PC-3 (cell line): ENCODE measurements around the gene ITPKC. TPM values are rescaled to one million over a fixed set of nuclear protein-coding genes. Genes with fewer than 3 reads are reported as not detected.

Experiments
- ATAC-seq: fragments of 200-7000 bp; cut with Tn5 transposase; 2 replicates; pipeline ENCODE4 v1.9.1; 2020; ENCODE audit warnings: mild to moderate bottlenecking, moderate library complexity
- BruUV-seq: library from RNA; stranded (reverse); fragments of 400-500 nt; replicated peaks from 2 replicates; lab custom pipeline; 2021; lab: Mats Ljungman, UMichigan
- CTCF ChIA-PET: fragments of 300-600 bp; sonication (Branson Sonifier 250); formaldehyde crosslinking; loops from one replicate; lab custom pipeline; 2022; ENCODE audit warnings: antibody characterized with exemption; lab: Charles Lee
- POLR2A ChIA-PET: fragments of 300-600 bp; sonication (Branson Sonifier 250); formaldehyde crosslinking; loops from one replicate; lab custom pipeline; 2022; ENCODE audit warnings: antibody characterized with exemption; ENCODE audit not compliant: unreplicated experiment; lab: Charles Lee
- DNase-seq: peaks from one replicate; pipeline ENCODE4 v3.0.0-alpha.2; 2015
- H2AFZ ChIP-seq: fragments of 300-600 bp; sonication (generic); 2 replicates; pipeline ENCODE4 v1.6.0; 2016; ENCODE audit warnings: antibody characterized with exemption, low read length
- H3F3A ChIP-seq: fragments of 300-600 bp; sonication (generic); one replicate; pipeline ENCODE4 v1.6.0; 2017; ENCODE audit warnings: antibody characterized with exemption, low read length, control low read depth, mild to moderate bottlenecking; ENCODE audit not compliant: unreplicated experiment
- H3K27ac ChIP-seq: fragments of 300-600 bp; sonication (generic); 2 replicates; pipeline ENCODE4 v1.5.1; 2016; ENCODE audit warnings: mild to moderate bottlenecking, low read length
- H3K27me3 ChIP-seq: fragments of 300-600 bp; sonication (generic); 2 replicates; pipeline ENCODE4 v1.6.1; 2016; ENCODE audit warnings: low read length, mixed read lengths
- H3K36me3 ChIP-seq: fragments of 300-600 bp; sonication (generic); 2 replicates; pipeline ENCODE4 v1.6.1; 2016; ENCODE audit warnings: low read depth, mixed run types, low read length, mixed read lengths
- H3K4me1 ChIP-seq: fragments of 300-600 bp; sonication (generic); 2 replicates; pipeline ENCODE4 v1.5.1; 2016; ENCODE audit warnings: low read length; ENCODE audit not compliant: insufficient read depth
- H3K4me2 ChIP-seq: fragments of 300-600 bp; sonication (generic); 2 replicates; pipeline ENCODE4 v1.6.0; 2016; ENCODE audit warnings: low read length
- H3K4me3 ChIP-seq: fragments of 300-600 bp; sonication (generic); 2 replicates; pipeline ENCODE4 v1.5.1; 2016; ENCODE audit warnings: mild to moderate bottlenecking, low read length, mixed read lengths
- H3K79me2 ChIP-seq: fragments of 300-600 bp; sonication (generic); 2 replicates; pipeline ENCODE4 v1.6.1; 2017; ENCODE audit warnings: low read length, mixed read lengths
- H3K9ac ChIP-seq: fragments of 300-600 bp; sonication (generic); 2 replicates; pipeline ENCODE4 v1.6.0; 2016; ENCODE audit warnings: mild to moderate bottlenecking, low read length
- H3K9me2 ChIP-seq: fragments of 300-600 bp; sonication (generic); replicated peaks from 2 replicates; pipeline ENCODE4 v1.6.1; 2016; ENCODE audit warnings: mixed run types, low read length, mixed read lengths
- H3K9me3 ChIP-seq: fragments of 300-600 bp; sonication (generic); 2 replicates; pipeline ENCODE4 v1.6.1; 2016; ENCODE audit warnings: low read length, mixed read lengths
- H4K20me1 ChIP-seq: fragments of 300-600 bp; sonication (generic); 2 replicates; pipeline ENCODE4 v1.6.1; 2016; ENCODE audit warnings: low read length, mixed read lengths
- EZH2 ChIP-seq: fragments of 300-600 bp; sonication (generic); IDR thresholded peaks from one replicate; pipeline ENCODE4 v1.6.1; 2017; ENCODE audit warnings: antibody characterized with exemption, mild to moderate bottlenecking, low read length; ENCODE audit not compliant: unreplicated experiment
- EZH2phosphoT487 ChIP-seq: fragments of 300-600 bp; sonication (generic); IDR thresholded peaks from 2 replicates; pipeline ENCODE4 v1.6.1; 2018; ENCODE audit warnings: mild to moderate bottlenecking, antibody characterized with exemption, low read length, borderline replicate concordance
- intact Hi-C: fragments of 100-400 bp; cut with micrococcal nuclease; formaldehyde crosslinking; loops from 2 replicates; pipeline ENCODE4 v1.9.0; 2023
- total RNA-seq: library from RNA; depleted of rRNA; stranded (reverse); fragments of >200 nt; gene quantifications from 2 replicates; pipeline ENCODE4 v1.2.3, GENCODE V29; 2014
- TF ChIP-seq, protein P1 (sequence below): fragments of 300-600 bp; sonication (generic); conservative IDR thresholded peaks from 2 replicates; pipeline ENCODE4 v1.5.1; 2017; ENCODE audit warnings: antibody characterized with exemption, low read depth, mild to moderate bottlenecking, low read length

The ITPKC gene
- total RNA-seq, 1 experiment from 2014 or later: 28.4 TPM

DNA sequence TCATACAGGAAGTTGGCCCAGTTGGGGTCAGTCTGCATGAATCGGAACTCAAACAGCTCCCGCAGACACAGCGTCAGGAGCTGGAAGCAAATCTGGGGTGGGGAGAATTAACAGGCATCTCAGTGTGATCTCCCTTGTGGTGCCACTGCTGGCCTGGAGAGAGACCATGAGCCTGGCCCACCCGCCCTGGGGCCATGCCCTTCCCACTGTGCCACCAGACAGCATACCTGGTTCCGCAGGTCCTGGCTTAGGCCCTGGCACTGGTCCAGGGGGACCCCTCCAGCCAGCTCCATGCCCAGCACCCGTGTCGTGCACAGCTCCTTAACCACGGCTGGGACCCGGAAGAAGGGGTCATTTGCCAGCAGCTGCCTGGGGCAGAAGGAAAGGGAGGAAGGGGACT is 16.8 kb upstream of the ITPKC start:
- no peaks in the 10 kb centered on the region for H3K9me2 ChIP-seq
- H3K4me3 ChIP-seq: no peak overlapping the region
- H2AFZ ChIP-seq: no peak overlapping the region
- TF ChIP-seq, protein P1, sequence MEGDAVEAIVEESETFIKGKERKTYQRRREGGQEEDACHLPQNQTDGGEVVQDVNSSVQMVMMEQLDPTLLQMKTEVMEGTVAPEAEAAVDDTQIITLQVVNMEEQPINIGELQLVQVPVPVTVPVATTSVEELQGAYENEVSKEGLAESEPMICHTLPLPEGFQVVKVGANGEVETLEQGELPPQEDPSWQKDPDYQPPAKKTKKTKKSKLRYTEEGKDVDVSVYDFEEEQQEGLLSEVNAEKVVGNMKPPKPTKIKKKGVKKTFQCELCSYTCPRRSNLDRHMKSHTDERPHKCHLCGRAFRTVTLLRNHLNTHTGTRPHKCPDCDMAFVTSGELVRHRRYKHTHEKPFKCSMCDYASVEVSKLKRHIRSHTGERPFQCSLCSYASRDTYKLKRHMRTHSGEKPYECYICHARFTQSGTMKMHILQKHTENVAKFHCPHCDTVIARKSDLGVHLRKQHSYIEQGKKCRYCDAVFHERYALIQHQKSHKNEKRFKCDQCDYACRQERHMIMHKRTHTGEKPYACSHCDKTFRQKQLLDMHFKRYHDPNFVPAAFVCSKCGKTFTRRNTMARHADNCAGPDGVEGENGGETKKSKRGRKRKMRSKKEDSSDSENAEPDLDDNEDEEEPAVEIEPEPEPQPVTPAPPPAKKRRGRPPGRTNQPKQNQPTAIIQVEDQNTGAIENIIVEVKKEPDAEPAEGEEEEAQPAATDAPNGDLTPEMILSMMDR: no peak
- TF ChIP-seq EZH2 (no peak), EZH2phosphoT487 (no peak)
- no peaks in the 10 kb centered on the region for H3K9me3 ChIP-seq
- no peaks in the 10 kb centered on the region for H3K79me2 ChIP-seq
- H3K4me1 ChIP-seq: no peaks in the 10 kb centered on the region
- H3K4me2 ChIP-seq: no peak overlapping the region
- no peaks in the 10 kb centered on the region for H3K27me3 ChIP-seq
- CTCF ChIA-PET: no interaction called here
- no peak for ATAC-seq
- DNase-seq: no peak
- POLR2A ChIA-PET: no interaction called here
- H3K9ac ChIP-seq: no peak overlapping the region
- BruUV-seq: no TSS peak
- intact Hi-C loops: no loop called here
- H4K20me1 ChIP-seq: no peaks in the 10 kb centered on the region
- H3F3A ChIP-seq: no peaks in the 10 kb centered on the region
- H3K36me3 ChIP-seq: no peaks in the 10 kb centered on the region
- no peak overlapping the region for H3K27ac ChIP-seq

DNA sequence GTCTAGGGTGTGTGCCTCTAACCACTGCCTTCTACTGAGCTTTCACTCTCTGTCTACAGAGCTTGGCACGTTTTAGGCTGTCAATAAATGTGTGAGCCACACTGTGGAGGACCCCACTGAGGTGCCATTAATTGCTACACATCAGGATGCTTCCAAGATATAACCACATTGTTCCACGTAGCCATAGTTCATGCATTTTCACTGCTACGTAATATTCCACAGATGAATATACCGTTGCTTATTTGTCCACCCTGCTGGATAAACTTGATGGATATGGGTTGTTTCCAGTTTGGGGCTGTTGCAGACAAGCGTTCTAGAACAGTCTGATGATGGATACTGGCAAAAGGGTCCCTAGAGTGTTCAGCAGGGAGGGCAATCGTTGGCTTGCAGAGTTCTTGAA is 15.2 kb upstream of the ITPKC start:
- POLR2A ChIA-PET: no interaction called here
- no peak overlapping the region for H3K4me3 ChIP-seq

More for the DNA sequence above, 15.2 kb upstream of the ITPKC start:
- no peak overlapping the region for H3K9ac ChIP-seq
- H4K20me1 ChIP-seq: no peaks in the 10 kb centered on the region
- DNase-seq (no peak), ATAC-seq (no peak)
- no peaks in the 10 kb centered on the region for H3K36me3 ChIP-seq
- H3K4me2 ChIP-seq: no peak overlapping the region
- H3F3A ChIP-seq: no peaks in the 10 kb centered on the region
- no peaks in the 10 kb centered on the region for H3K4me1 ChIP-seq
- intact Hi-C loops: no loop called here
- no TSS peak for BruUV-seq
- no peaks in the 10 kb centered on the region for H3K9me2 ChIP-seq
- no peaks in the 10 kb centered on the region for H3K27me3 ChIP-seq
- H3K27ac ChIP-seq: no peak overlapping the region
- H3K9me3 ChIP-seq: no peaks in the 10 kb centered on the region
- no peak overlapping the region for H2AFZ ChIP-seq
- TF ChIP-seq, protein P1: no peak
- no peak for TF ChIP-seq EZH2
- no peak for TF ChIP-seq EZH2phosphoT487
- H3K79me2 ChIP-seq: no peaks in the 10 kb centered on the region
- CTCF ChIA-PET: interaction anchor here (0.5 kb wide), 1 partner anchor 39 kb away, joined by 3 read pairs; no protein-coding TSS in a partner anchor
